Raji (cell line): ENCODE data around the gene RPA3.

Source experiments
- POLR2A ChIP-seq: IDR thresholded peaks from 2 replicates; pipeline ENCODE4 v1.6.1; 2011; ENCODE audit warnings: low read depth, low read length, control low read depth; ENCODE audit not compliant: insufficient read depth

Gene RPA3

DNA sequence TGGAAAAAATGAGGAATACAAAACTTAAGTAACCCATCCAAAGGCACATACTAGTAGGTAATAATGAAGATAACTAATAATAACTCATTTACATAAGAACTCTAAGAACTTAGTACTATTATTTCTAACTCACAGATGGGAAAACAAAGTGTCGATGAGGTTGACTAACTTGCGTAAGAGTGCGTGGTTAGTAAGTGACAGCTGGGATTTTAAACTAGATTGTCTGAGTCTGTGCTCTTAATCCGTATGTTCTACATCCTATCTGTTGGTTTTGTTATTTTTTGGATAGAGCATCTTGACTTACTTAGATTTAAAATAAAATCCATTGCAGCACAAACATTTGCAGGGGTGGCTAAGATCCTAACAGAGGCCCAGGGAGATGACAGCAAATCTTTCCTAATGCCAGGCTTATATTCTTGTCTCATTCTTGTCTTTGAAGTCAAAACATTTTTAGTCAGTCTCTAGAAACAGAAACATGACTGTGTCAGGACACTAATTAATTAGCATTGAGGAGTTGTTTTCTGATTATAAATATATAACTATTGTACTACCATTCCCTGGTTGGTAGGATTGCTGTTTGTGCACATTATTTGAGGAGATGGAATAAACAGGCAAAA, 11.7 kb downstream of the RPA3 start:
- no peak for TF ChIP-seq POLR2A

DNA sequence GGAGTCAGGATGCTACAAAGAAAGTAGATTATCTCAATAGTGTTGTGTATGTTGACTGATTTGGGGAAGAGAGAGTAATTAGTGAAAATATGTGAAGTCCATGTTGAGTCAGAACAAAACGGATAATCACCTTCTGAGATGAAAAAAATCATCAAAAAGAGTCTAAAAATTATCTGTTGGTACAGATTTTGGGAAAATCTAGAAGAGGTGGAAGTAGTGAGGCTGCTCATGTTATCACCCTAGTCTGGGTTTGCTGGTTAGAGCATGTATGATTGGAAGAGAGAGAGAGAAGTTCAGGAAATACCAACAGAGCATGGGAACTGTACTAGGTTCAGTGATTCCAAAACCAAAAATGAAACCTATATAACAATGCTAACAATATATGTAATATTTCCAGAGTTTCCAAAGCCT, 12.3 kb downstream of the RPA3 start:
- TF ChIP-seq POLR2A = no peak

DNA sequence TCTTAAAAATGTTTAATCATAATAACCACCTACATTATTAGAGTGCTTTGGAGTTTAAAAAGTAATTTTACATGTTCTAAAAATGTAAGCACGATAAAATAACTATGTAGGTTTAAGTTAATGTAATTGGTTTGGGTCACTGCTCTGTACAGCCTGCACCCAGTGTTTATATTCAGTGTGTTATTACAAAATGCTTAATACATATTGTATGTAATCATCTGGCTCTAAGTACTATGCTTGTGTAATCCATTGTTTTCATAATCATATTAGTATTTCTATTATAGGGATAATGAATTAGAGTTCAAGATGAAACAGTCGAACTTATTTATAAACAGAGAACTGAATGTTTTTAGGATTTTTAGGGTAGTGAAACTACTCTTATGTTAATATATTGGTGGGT, 13.1 kb downstream of the RPA3 start:
- TF ChIP-seq POLR2A = no peak

DNA sequence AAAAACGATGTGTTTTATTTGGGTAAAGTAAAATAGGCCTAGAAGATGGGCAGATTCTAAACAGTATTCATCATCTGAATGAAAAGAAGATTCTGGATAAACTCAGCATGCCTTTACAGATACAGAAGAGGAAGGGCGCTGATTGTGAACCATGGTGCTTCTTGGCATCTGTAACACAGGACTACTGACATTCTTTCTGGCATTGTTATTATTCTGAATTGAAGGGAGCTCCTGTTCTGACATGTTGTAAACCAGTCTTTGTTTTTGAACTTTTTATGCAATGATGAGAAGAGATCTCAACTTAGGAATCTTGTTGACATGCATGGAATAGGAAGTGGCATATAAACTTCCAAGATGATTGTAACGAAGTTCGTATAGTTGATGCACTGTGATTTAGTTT, 13.5 kb downstream of the RPA3 start:
- TF ChIP-seq POLR2A = no peak

DNA sequence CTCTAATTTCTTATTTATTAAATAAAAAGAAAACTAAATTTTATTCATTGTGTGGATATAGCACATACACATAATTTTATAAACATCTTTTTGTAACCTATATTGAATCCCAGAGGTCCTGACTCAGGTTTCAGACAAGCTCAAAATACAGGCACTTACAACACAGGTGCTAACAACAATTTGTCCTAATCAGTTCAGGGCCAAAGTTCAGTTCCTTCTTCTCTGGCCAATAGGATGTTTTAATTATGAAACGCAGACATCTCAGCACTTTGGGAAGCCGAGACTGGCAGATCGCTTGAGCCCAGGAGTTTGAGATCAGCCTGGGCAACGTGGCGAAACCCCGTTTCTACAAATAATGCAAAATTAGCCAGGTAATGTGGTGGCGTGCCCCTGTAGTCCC, 15.0 kb downstream of the RPA3 start:
- no peak for TF ChIP-seq POLR2A

DNA sequence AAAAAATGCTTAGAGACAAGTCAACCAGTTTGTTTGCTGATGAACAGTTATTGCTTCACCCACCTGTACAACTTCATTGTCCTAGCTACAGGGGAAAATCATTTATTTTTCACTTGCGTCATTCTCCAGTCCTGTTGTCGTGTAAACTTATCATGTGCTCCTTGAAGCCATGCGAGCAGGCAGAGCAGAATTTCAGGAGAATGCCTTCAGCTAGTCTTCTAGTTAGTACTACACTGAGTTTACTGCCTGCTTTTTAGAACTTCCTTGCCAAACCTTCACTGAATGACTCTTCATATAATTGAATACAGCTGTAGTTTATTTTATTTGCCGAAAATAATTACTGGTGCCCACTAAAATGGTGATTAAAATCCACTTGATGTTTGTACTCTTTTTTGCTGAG, 15.6 kb downstream of the RPA3 start:
- TF ChIP-seq POLR2A = no peak

DNA sequence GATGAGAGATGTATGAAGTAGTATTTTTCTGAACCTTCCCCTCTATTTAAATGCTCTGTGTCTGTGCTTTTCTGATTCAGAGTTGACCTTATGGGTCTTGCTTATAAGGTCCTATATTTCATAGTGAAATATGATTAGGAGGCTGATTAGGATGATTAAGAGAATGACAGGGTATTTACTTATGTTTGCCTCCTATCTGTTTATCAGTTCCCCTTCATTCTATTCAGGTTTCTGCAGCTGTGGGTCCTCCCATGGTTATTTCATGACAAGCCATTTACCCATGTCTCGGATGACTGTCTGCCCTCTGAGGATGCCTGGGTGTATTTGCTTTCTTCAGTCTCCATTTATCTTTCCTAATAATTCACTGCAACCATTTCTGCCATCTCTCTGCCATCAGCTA, 16.9 kb downstream of the RPA3 start:
- TF ChIP-seq POLR2A = no peak

DNA sequence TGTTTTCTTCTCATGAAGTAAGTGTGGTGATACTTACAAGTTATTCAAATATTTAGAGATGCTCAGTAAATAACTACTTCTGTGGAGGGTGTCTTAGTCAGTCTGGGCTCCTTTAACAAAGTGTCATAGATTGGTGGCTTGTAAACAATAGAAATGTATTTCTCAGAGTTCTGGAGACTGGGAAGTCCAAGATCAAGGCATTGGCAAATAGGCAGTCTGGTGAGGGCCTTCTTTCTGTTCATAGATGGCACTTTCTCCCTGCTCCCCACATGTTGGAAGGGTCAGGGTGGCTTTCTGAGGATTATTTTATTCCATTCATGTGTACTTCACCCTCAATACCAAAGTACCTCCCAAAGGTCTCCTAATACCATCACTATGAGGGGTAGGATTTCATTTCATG, 18.4 kb downstream of the RPA3 start:
- TF ChIP-seq POLR2A = no peak

DNA sequence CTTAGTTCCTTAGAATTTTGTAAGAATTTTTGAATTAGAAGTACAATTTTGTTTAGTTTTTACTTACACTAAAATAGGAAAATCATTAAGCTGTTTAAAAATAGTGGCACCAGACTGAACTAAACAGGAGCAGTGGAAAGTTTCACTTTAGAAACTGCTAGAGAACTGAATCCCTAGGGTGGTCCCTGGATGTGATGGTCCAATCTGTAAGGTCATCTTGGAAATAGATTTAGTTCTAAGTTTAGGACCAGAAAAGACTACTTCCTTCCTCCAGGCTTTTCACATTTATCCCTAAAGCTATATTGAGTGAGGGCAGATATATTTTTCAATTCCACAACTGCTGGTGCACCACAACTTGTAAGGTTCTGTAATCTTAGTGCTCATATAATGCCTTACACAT, 19.0 kb downstream of the RPA3 start:
- no peak for TF ChIP-seq POLR2A

DNA sequence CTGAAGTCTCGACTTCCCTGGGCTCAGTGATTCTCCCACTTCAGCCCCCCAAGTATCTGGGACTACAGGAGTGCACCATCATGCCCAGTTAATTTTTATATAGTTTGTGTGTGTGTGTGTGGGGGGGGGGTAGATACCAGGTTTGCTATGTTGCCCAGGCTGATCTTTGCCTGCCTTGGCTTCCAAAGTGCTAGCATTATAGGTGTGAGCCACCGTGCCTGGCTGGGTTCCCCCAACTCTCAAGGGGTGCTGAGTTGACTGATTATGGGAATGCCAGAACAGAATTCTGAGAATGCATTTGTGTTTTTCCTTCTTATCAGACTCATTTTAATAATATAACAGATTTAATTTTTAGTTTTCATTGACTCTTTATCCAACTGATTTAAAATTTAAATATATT, 19.5 kb downstream of the RPA3 start:
- TF ChIP-seq POLR2A = no peak

DNA sequence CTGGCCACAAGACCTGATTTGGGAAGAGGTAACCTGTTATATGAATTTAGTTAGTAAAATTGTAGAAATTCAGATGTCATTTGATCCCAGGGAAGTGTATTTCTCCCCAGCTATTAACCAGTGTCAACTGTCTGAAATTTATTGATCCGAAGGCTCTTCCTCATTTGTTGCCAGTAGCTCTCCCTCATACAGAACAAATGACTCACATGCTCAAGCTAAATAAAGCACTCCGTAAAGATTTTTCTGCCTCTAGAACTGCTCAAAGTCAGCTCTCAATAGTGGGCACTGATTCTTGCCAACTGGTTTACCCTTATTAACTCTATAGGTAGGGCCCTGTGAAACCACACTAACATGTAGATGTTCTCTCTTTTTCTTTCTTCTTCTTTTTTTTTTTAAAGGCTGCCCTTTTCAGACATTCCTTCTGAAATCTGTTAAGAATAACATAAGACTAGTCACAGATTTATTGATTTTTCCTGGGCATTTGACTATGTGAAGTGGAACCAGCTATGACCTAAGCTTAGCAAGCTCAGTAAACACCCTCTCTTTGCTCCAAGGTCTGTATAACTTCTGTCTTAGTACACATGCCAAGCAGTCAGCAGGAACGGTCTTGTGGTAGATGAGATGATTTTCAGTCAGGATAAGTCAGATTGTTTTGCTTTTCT, 21.8 kb downstream of the RPA3 start:
- TF ChIP-seq POLR2A = no peak

DNA sequence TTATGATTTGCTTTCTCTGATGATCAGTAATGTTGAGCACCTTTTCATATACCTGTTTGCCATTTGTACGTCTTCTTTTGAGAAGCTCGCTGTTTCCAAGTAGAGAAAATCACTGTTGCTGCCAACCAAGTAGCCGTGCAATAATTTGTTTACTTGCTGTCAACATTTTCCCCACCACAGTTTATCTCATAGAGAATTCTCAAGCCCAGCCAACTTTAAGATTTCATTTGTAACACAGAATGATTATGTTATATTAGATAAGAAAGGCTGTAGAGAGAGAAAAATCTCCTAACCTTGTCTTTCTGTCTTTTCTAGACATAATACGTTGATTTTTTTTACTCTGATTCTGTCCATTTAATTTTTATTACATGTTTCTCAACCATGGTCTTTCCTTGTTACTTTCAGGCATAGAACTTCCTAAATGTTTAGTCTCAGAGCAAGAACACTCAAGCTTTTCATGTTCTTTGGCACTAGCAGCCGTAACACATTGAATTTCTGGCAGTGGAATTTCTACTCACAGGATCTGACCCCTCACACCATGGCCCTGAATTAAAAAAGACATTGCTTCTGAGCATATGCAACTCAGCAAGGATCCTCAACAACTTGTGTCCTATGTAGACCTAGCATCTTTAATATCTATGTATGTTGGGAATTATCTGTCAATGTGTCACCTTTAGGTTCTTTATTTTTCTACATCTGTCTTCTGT, 23.1 kb downstream of the RPA3 start:
- no peak for TF ChIP-seq POLR2A

DNA sequence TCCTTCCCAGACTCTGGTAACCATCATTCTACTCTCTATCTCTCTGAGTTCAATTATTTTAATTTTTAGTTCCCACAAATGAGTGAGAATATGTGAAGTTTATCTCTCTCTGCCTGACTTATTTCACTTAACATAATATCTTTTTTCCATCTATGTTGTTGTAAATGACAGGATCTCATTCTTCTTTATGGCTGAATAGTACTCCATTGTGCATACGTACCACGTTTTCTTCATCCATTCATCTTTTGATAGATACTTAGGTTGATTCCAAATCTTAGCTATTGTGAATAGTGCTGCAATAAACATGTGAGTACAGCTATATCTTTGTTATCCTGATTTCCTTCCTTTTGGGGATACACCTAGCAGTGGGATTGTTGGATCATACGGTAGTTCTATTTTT, 23.9 kb downstream of the RPA3 start:
- TF ChIP-seq POLR2A = no peak

DNA sequence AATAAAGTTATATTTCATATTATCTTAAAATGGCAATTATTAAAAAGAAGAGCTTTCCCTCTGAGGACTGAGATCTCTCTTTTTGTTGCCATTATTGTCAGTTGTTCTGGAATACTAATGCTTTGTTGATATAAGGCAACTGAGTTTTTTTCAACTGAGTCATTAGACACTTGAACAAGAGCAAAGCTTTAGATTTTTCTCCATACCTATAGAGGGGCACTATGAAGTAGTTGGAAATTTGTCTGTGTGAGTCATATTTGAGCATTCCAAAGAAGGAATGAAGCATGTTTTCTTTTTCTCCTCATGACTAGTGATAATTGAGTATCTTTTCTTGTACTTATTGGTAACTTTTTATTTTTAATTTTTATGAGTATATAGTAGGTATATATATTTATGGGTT, 24.5 kb downstream of the RPA3 start:
- TF ChIP-seq POLR2A = no peak

DNA sequence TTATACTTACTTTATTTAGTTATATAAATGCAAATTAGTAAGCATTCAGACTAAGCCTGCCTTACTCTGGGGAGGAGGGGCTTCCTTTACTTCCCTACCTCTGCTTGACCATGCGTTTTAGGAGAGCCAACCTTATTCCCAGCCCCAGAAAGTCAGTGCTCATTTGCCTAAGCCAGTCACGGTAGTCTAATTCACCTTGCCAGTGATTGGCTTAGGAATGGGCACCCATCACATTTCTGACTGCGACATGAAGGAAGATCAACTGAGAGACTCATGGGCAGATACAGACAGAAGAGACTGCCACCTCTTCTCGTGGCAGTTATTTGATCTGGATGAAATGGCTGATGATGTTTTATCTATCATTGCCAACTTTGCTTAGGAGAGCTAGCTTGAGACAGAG, 29.5 kb downstream of the RPA3 start:
- no peak for TF ChIP-seq POLR2A

DNA sequence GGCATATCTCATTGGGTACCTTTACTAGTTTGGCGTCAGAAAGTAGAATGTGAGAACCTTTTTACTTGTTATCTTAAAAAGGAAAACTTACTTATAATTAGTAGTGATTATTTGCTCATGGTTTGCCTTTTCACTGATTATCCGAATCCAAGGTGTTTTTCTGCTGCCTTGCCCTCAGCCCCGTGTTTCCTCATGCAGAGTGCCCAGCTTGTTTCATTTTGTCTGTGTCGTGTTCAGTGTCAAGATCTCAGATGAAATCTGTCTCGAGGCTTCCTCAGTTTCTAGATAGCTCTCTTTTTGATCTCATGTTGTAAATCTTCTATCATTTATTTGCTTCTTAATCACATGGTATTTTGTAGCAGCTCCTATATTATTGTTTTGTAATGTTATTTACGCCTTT, 30.1 kb downstream of the RPA3 start:
- no peak for TF ChIP-seq POLR2A
